ENCODE results near the gene EXOC6B.
"Not testable (repeated sequence)": the region's sequence is repeated elsewhere in the genome, so short reads cannot be mapped to it uniquely, and the experiment has no call there.

Gene EXOC6B

GRCh38 chr2:72613931-72614330 lies 211.9 kb downstream of the EXOC6B start:
- no peak for FAIRE-seq
- DNase-seq (ENCODE audit: low spot score), result no peak

GRCh38 chr2:72612614-72613160 lies 213.1 kb downstream of the EXOC6B start:
- DNase-seq (ENCODE audit: low spot score) (no peak), FAIRE-seq (no peak)

GRCh38 chr2:72607189-72607588 lies 218.6 kb downstream of the EXOC6B start:
- FAIRE-seq (no peak), DNase-seq (ENCODE audit: low spot score) (no peak)

- FAIRE-seq, result peak; percentile 84
Observed at GRCh38 chr2:72605836-72606442, 219.9 kb downstream of the EXOC6B start.

GRCh38 chr2:72604468-72604867 lies 221.4 kb downstream of the EXOC6B start:
- no peak for FAIRE-seq

More at GRCh38 chr2:72605836-72606442, 219.9 kb downstream of the EXOC6B start:
- DNase-seq (ENCODE audit: low spot score), result peak; percentile 21

GRCh38 chr2:72603481-72603880 lies 222.4 kb downstream of the EXOC6B start:
- DNase-seq (ENCODE audit: low spot score) (no peak), FAIRE-seq (no peak)

More at GRCh38 chr2:72604468-72604867, 221.4 kb downstream of the EXOC6B start:
- no peak for DNase-seq (ENCODE audit: low spot score)

GRCh38 chr2:72602711-72603110 lies 223.1 kb downstream of the EXOC6B start:
- FAIRE-seq, result no peak
- DNase-seq (ENCODE audit: low spot score), result no peak

- FAIRE-seq (no peak), DNase-seq (ENCODE audit: low spot score) (no peak)
Observed at GRCh38 chr2:72602095-72602494, 223.7 kb downstream of the EXOC6B start.

GRCh38 chr2:72583836-72584235 lies 242.0 kb downstream of the EXOC6B start:
- not testable (repeated sequence) for DNase-seq (ENCODE audit: low spot score); FAIRE-seq

- DNase-seq (ENCODE audit: low spot score) (no peak), FAIRE-seq (no peak)
Observed at GRCh38 chr2:72583376-72583775, 242.5 kb downstream of the EXOC6B start.

GRCh38 chr2:72581560-72582181 lies 244.2 kb downstream of the EXOC6B start:
- DNase-seq (ENCODE audit: low spot score) (no peak), FAIRE-seq (no peak)

- DNase-seq (ENCODE audit: low spot score), result peak; percentile 54
- FAIRE-seq, result peak; percentile 63
Observed at GRCh38 chr2:72579591-72580180, 246.1 kb downstream of the EXOC6B start.

- no peak for DNase-seq (ENCODE audit: low spot score)
- FAIRE-seq, result no peak
Observed at GRCh38 chr2:72576861-72577260, 249.0 kb downstream of the EXOC6B start.

- DNase-seq (ENCODE audit: low spot score) (no peak), FAIRE-seq (no peak)
Observed at GRCh38 chr2:72576459-72576858, 249.4 kb downstream of the EXOC6B start.

GRCh38 chr2:72574886-72575285 lies 250.9 kb downstream of the EXOC6B start:
- FAIRE-seq (no peak), DNase-seq (ENCODE audit: low spot score) (no peak)

- DNase-seq (ENCODE audit: low spot score) (no peak), FAIRE-seq (no peak)
Observed at GRCh38 chr2:72573232-72573631, 252.6 kb downstream of the EXOC6B start.

GRCh38 chr2:72572501-72572900 lies 253.3 kb downstream of the EXOC6B start:
- no peak for DNase-seq (ENCODE audit: low spot score)
- no peak for FAIRE-seq

- FAIRE-seq, result no peak
Observed at GRCh38 chr2:72570413-72570812, 255.4 kb downstream of the EXOC6B start.

GRCh38 chr2:72562451-72563153 lies 263.2 kb downstream of the EXOC6B start:
- no peak for FAIRE-seq
- no peak for DNase-seq (ENCODE audit: low spot score)

More at GRCh38 chr2:72570413-72570812, 255.4 kb downstream of the EXOC6B start:
- no peak for DNase-seq (ENCODE audit: low spot score)

GRCh38 chr2:72561621-72562318 lies 264.1 kb downstream of the EXOC6B start:
- no peak for FAIRE-seq
- DNase-seq (ENCODE audit: low spot score), result peak; percentile 16

GRCh38 chr2:72555943-72556342 lies 269.9 kb downstream of the EXOC6B start:
- DNase-seq (ENCODE audit: low spot score) (no peak), FAIRE-seq (no peak)

Measured in RCC 7860 (cell line).